ENCODE measurements around the gene FCHSD2. TPM values are rescaled to one million over a fixed set of nuclear protein-coding genes. Genes with fewer than 3 reads are reported as not detected.

The FCHSD2 gene
- total RNA-seq, 1 experiment from 2014 or later = 7.1 TPM

GRCh38 chr11:72904016-72904415, 238.1 kb downstream of the FCHSD2 start:
- no peaks in the 10 kb centered on the region for H3K27me3 ChIP-seq (ENCODE audit: low read length)
- intact Hi-C loops (cut with micrococcal nuclease) = no loop called here
- H3K36me3 ChIP-seq (ENCODE audit: low read depth, low read length) = no peaks in the 10 kb centered on the region
- no peaks in the 10 kb centered on the region for H3K79me2 ChIP-seq (ENCODE audit: low read length)
- DNase-seq = no peak
- H4K20me1 ChIP-seq (ENCODE audit: low read length) = no peaks in the 10 kb centered on the region
- no TSS peak for BruUV-seq (replicated peaks)
- H3K4me1 ChIP-seq (ENCODE audit: insufficient read depth, low read length) = no peaks in the 10 kb centered on the region
- no peak for ATAC-seq
- TF ChIP-seq CTCF (conservative IDR thresholded peaks at IDR 0.05; ENCODE audit: low read depth, low read length) = no peak
- no peak for TF ChIP-seq EZH2 (IDR thresholded peaks at IDR 0.05; ENCODE audit: low read length, unreplicated experiment)
- no peak for TF ChIP-seq EZH2phosphoT487 (IDR thresholded peaks at IDR 0.05; ENCODE audit: borderline replicate concordance, low read length)
- no peak overlapping the region for H3K4me3 ChIP-seq (ENCODE audit: low read length)
- CTCF ChIA-PET = no interaction called here
- no peak overlapping the region for H3K27ac ChIP-seq (ENCODE audit: low read length)
- H3K9me3 ChIP-seq (ENCODE audit: low read length) = no peaks in the 10 kb centered on the region
- no peak overlapping the region for H3K4me2 ChIP-seq (ENCODE audit: low read length)
- H3K9me2 ChIP-seq (replicated peaks; ENCODE audit: low read length) = no peaks in the 10 kb centered on the region
- POLR2A ChIA-PET (ENCODE audit: unreplicated experiment) = no interaction called here
- no peak overlapping the region for H2AFZ ChIP-seq (ENCODE audit: low read length)
- H3F3A ChIP-seq (ENCODE audit: low read length, unreplicated experiment) = no peaks in the 10 kb centered on the region
- no peak overlapping the region for H3K9ac ChIP-seq (ENCODE audit: low read length)

GRCh38 chr11:72901374-72901773, 240.7 kb downstream of the FCHSD2 start:
- no peak overlapping the region for H3K4me3 ChIP-seq (ENCODE audit: low read length)
- CTCF ChIA-PET = no interaction called here
- BruUV-seq (replicated peaks) = no TSS peak
- H3K27ac ChIP-seq (ENCODE audit: low read length) = no peak overlapping the region
- no peaks in the 10 kb centered on the region for H3K27me3 ChIP-seq (ENCODE audit: low read length)
- TF ChIP-seq EZH2phosphoT487 (IDR thresholded peaks at IDR 0.05; ENCODE audit: borderline replicate concordance, low read length) = no peak
- no peak for TF ChIP-seq CTCF (conservative IDR thresholded peaks at IDR 0.05; ENCODE audit: low read depth, low read length)
- no peak for TF ChIP-seq EZH2 (IDR thresholded peaks at IDR 0.05; ENCODE audit: low read length, unreplicated experiment)
- no peak overlapping the region for H2AFZ ChIP-seq (ENCODE audit: low read length)
- peaks cover 8% of the 10 kb centered on the region for H3F3A ChIP-seq (ENCODE audit: low read length, unreplicated experiment)
- H3K79me2 ChIP-seq (ENCODE audit: low read length) = no peaks in the 10 kb centered on the region
- DNase-seq (no peak), ATAC-seq (no peak)
- POLR2A ChIA-PET (ENCODE audit: unreplicated experiment) = no interaction called here
- peaks cover 15% of the 10 kb centered on the region for H3K4me1 ChIP-seq (ENCODE audit: insufficient read depth, low read length)
- no peaks in the 10 kb centered on the region for H3K9me2 ChIP-seq (replicated peaks; ENCODE audit: low read length)
- no peaks in the 10 kb centered on the region for H4K20me1 ChIP-seq (ENCODE audit: low read length)
- intact Hi-C loops (cut with micrococcal nuclease) = no loop called here
- no peak overlapping the region for H3K9ac ChIP-seq (ENCODE audit: low read length)
- H3K36me3 ChIP-seq (ENCODE audit: low read depth, low read length) = no peaks in the 10 kb centered on the region
- H3K9me3 ChIP-seq (ENCODE audit: low read length) = no peaks in the 10 kb centered on the region
- H3K4me2 ChIP-seq (ENCODE audit: low read length) = no peak overlapping the region

- H3K27ac ChIP-seq (ENCODE audit: low read length) = no peak overlapping the region
- H3K9me3 ChIP-seq (ENCODE audit: low read length) = no peaks in the 10 kb centered on the region
- CTCF ChIA-PET = no interaction called here
- H3K4me2 ChIP-seq (ENCODE audit: low read length) = no peak overlapping the region
- POLR2A ChIA-PET (ENCODE audit: unreplicated experiment) = no interaction called here
- no peaks in the 10 kb centered on the region for H3K79me2 ChIP-seq (ENCODE audit: low read length)
- intact Hi-C loops (cut with micrococcal nuclease) = no loop called here
- H3K36me3 ChIP-seq (ENCODE audit: low read depth, low read length) = no peaks in the 10 kb centered on the region
- no TSS peak for BruUV-seq (replicated peaks)
- no peak overlapping the region for H2AFZ ChIP-seq (ENCODE audit: low read length)
- no peaks in the 10 kb centered on the region for H4K20me1 ChIP-seq (ENCODE audit: low read length)
- H3K9ac ChIP-seq (ENCODE audit: low read length) = no peak overlapping the region
- H3K27me3 ChIP-seq (ENCODE audit: low read length) = no peaks in the 10 kb centered on the region
- peaks cover 8% of the 10 kb centered on the region for H3F3A ChIP-seq (ENCODE audit: low read length, unreplicated experiment)
- no peak for ATAC-seq
- DNase-seq = no peak
- no peak overlapping the region for H3K4me3 ChIP-seq (ENCODE audit: low read length)
- H3K9me2 ChIP-seq (replicated peaks; ENCODE audit: low read length) = no peaks in the 10 kb centered on the region
- peaks cover 15% of the 10 kb centered on the region for H3K4me1 ChIP-seq (ENCODE audit: insufficient read depth, low read length)
- TF ChIP-seq EZH2 (IDR thresholded peaks at IDR 0.05; ENCODE audit: low read length, unreplicated experiment) = no peak
Observed at GRCh38 chr11:72900013-72900412, 242.1 kb downstream of the FCHSD2 start.
